ENCODE measurements around the gene MORN1. TPM values are rescaled to one million over a fixed set of nuclear protein-coding genes. Genes with fewer than 3 reads are reported as not detected.

The MORN1 gene
- total RNA-seq, 1 donor from 2014 or later, result 11.8 TPM

GRCh38 chr1:2414297-2414958, 23.1 kb upstream of the MORN1 start:
- intact Hi-C loops (cut with DNase I), result loop anchor here (5.0 to 10.0 kb wide), 3 partner anchors 113 to 390 kb away; partner anchors contain the start of genes PANK4 and TTC34
- Histone ChIP-seq H3K9me3 (no peaks in the 10 kb centered on the region), H3K4me1 (peaks cover 27% of the 10 kb centered on the region), H3K36me3 (no peaks in the 10 kb centered on the region), H3K27me3 (no peaks in the 10 kb centered on the region), H3K27ac (peak overlapping the region; percentile 82), H3K4me3 (no peak overlapping the region)
- no peak for TF ChIP-seq POLR2A (IDR thresholded peaks at IDR 0.05)
- TF ChIP-seq POLR2AphosphoS5 (IDR thresholded peaks at IDR 0.05; ENCODE audit: insufficient read depth in 1 of 2, low read depth in 1 of 2), result peak in 1 of 2 donors; percentile 13
- peak; percentile 76 to 92 (median 91) for TF ChIP-seq CTCF (IDR thresholded peaks at IDR 0.05)
- DNase-seq (ENCODE audit: extremely low spot score in 2 of 2), result no peak

- no peak for DNase-seq (ENCODE audit: extremely low spot score in 2 of 2)
Observed at GRCh38 chr1:2413495-2414296, 22.3 kb upstream of the MORN1 start.

GRCh38 chr1:2412773-2413494, 21.6 kb upstream of the MORN1 start:
- Histone ChIP-seq H3K36me3 (peaks cover 0 to 8% of the 10 kb centered on the region in 2 donors), H3K4me1 (peaks cover 27% of the 10 kb centered on the region), H3K27ac (peak overlapping the region; percentile 82), H3K4me3 (peak overlapping the region; percentile 71 to 79), H3K9me3 (no peaks in the 10 kb centered on the region), H3K27me3 (no peaks in the 10 kb centered on the region)
- no peak for DNase-seq (ENCODE audit: extremely low spot score in 2 of 2)
- TF ChIP-seq CTCF (IDR thresholded peaks at IDR 0.05) (peak in 1 of 3 experiments; percentile 16), POLR2AphosphoS5 (IDR thresholded peaks at IDR 0.05; ENCODE audit: insufficient read depth in 1 of 2, low read depth in 1 of 2) (peak in 1 of 2 donors; percentile 68), POLR2A (IDR thresholded peaks at IDR 0.05) (peak in 1 of 2 donors; percentile 50)
- intact Hi-C loops (cut with DNase I), result loop anchor here (2.0 to 10.0 kb wide), 4 partner anchors 114 to 392 kb away; partner anchors contain the start of genes PANK4 and TTC34

More at GRCh38 chr1:2413495-2414296, 22.3 kb upstream of the MORN1 start:
- intact Hi-C loops (cut with DNase I), result loop anchor here (2.0 to 10.0 kb wide), 4 partner anchors 114 to 391 kb away; partner anchors contain the start of genes PANK4 and TTC34
- TF ChIP-seq POLR2AphosphoS5 (IDR thresholded peaks at IDR 0.05; ENCODE audit: insufficient read depth in 1 of 2, low read depth in 1 of 2) (no peak), POLR2A (IDR thresholded peaks at IDR 0.05) (no peak), CTCF (IDR thresholded peaks at IDR 0.05) (no peak)
- peaks cover 0 to under 1% of the 10 kb centered on the region in 2 donors for H3K36me3 ChIP-seq
- H3K27ac ChIP-seq, result peak overlapping the region; percentile 82
- H3K4me3 ChIP-seq, result peak overlapping the region; percentile 71 to 79
- peaks cover 27% of the 10 kb centered on the region for H3K4me1 ChIP-seq
- H3K9me3 ChIP-seq, result no peaks in the 10 kb centered on the region
- H3K27me3 ChIP-seq, result no peaks in the 10 kb centered on the region

GRCh38 chr1:2412395-2412772, 21.0 kb upstream of the MORN1 start, which contains the start of gene PEX10:
Gene PEX10 (minus strand): TSS chr1:2412564. CDS start chr1:2412502, 62 bp downstream.
- Histone ChIP-seq H3K4me1 (peaks cover 27% of the 10 kb centered on the region), H3K9me3 (no peaks in the 10 kb centered on the region), H3K4me3 (peak within 1 kb of the TSS; percentile 71 to 79), H3K27me3 (no peaks in the 10 kb centered on the region), H3K27ac (peak within 1 kb of the TSS; percentile 82), H3K36me3 (peaks cover 0 to 9% of the 10 kb centered on the region in 2 donors)
- no peak for DNase-seq (ENCODE audit: extremely low spot score in 2 of 2)
- TF ChIP-seq POLR2AphosphoS5 (IDR thresholded peaks at IDR 0.05; ENCODE audit: insufficient read depth in 1 of 2, low read depth in 1 of 2) (peak in 1 of 2 donors; percentile 61), CTCF (IDR thresholded peaks at IDR 0.05) (no peak), POLR2A (IDR thresholded peaks at IDR 0.05) (peak in 1 of 2 donors; percentile 16)
- intact Hi-C loops (cut with DNase I), result loop anchor here (2.0 to 10.0 kb wide), 4 partner anchors 115 to 392 kb away; partner anchors contain the start of genes PANK4 and TTC34
